ENCODE measurements around the gene FAM222B. TPM values are rescaled to one million over a fixed set of nuclear protein-coding genes. Genes with fewer than 3 reads are reported as not detected.

FAM222B gene
- total and polyA plus RNA-seq, 9 of the 15 experiments (the other 6 are each of a cell fraction or from before 2014, with no cell fraction given) = 4.0 to 34.6 (median 7.5) TPM

GRCh38 chr17:28812091-28812747 is 30.4 kb downstream of the FAM222B start (continued):
- TF ChIP-seq NR4A1 (CRISPR knock-in tag; IDR thresholded peaks at IDR 0.05) (0 out of 2 replicates have a peak, but pooled peaks have one; percentile 49), NR4A1 (tag; IDR thresholded peaks at IDR 0.05) (no peak), PHF8 (IDR thresholded peaks at IDR 0.05; ENCODE audit: borderline replicate concordance, low read length) (peak; percentile 60; the same call in 1 of the 2 replicates), PCBP1 (IDR thresholded peaks at IDR 0.05; ENCODE audit: low read depth, low read length, poor library complexity, severe bottlenecking) (peak; percentile 73), MTA1 (IDR thresholded peaks at IDR 0.05; ENCODE audit: borderline replicate concordance) (peak; percentile 71; the same call in 1 of the 2 replicates), POLR2G (IDR thresholded peaks at IDR 0.05; ENCODE audit: low read depth, low read length) (peak; percentile 81), TCF3 (CRISPR knock-in tag; IDR thresholded peaks at IDR 0.05) (no peak), ZBED1 (IDR thresholded peaks at IDR 0.05) (0 out of 2 replicates have a peak, but pooled peaks have one; percentile 28), BHLHE40 (IDR thresholded peaks at IDR 0.05; ENCODE audit: low read length) (0 out of 2 replicates have a peak, but pooled peaks have one; percentile 12), ZNF79 (CRISPR knock-in tag; IDR thresholded peaks at IDR 0.05; ENCODE audit: low read depth) (no peak), ZFX (CRISPR knock-in tag; IDR thresholded peaks at IDR 0.05) (peak; percentile 48; the same call in 1 of the 2 replicates), CREM (IDR thresholded peaks at IDR 0.05; ENCODE audit: low read depth) (peak; percentile 61; the same call in 1 of the 2 replicates), HDAC3 (IDR thresholded peaks at IDR 0.05; ENCODE audit: borderline replicate concordance, partially characterized antibody) (no peak), ZBTB26 (CRISPR knock-in tag; IDR thresholded peaks at IDR 0.05) (peak; percentile 61; the same call in 1 of the 2 replicates), ZNF263 (CRISPR knock-in tag; IDR thresholded peaks at IDR 0.05; ENCODE audit: borderline replicate concordance) (0 out of 2 replicates have a peak, but pooled peaks have one; percentile 21), ATF7 (IDR thresholded peaks at IDR 0.05) (peak; percentile 49; the same call in 1 of the 2 replicates), ZNF444 (CRISPR knock-in tag; IDR thresholded peaks at IDR 0.05) (peak; percentile 81), HMGN3 (IDR thresholded peaks at IDR 0.05; ENCODE audit: borderline replicate concordance, extremely low read depth, insufficient read length, low read depth, low read length) (peak; percentile 86), NRF1 (conservative IDR thresholded peaks at IDR 0.05 in 1 of 2, IDR thresholded peaks at IDR 0.05 in 1 of 2) (peak; percentile 60 to 64), PBX2 (CRISPR knock-in tag; IDR thresholded peaks at IDR 0.05; ENCODE audit: low read depth) (peak; percentile 98), PBX2 (tag; conservative IDR thresholded peaks at IDR 0.05; ENCODE audit: low read depth) (peak; percentile 98), SAP30 (IDR thresholded peaks at IDR 0.05; ENCODE audit: borderline replicate concordance, insufficient read depth, low read depth, low read length, poor library complexity, severe bottlenecking) (peak; percentile 64), NBN (IDR thresholded peaks at IDR 0.05; ENCODE audit: low read depth) (peak; percentile 34; the same call in 1 of the 2 replicates), SMAD1 (IDR thresholded peaks at IDR 0.05; ENCODE audit: low read depth, low read length, partially characterized antibody) (peak; percentile 20)

All from K562 (cell line).